ENCODE results near the gene ITPR3.

The ITPR3 gene

GRCh38 chr6:33620856-33621710 is at the start of gene ITPR3:
Gene ITPR3, plus strand, starts transcription at chr6:33621322. Its CDS starts 281 bp downstream, at chr6:33621603.
- peak in 1 of 56 donors; percentile 20 for DNase-seq

DNA sequence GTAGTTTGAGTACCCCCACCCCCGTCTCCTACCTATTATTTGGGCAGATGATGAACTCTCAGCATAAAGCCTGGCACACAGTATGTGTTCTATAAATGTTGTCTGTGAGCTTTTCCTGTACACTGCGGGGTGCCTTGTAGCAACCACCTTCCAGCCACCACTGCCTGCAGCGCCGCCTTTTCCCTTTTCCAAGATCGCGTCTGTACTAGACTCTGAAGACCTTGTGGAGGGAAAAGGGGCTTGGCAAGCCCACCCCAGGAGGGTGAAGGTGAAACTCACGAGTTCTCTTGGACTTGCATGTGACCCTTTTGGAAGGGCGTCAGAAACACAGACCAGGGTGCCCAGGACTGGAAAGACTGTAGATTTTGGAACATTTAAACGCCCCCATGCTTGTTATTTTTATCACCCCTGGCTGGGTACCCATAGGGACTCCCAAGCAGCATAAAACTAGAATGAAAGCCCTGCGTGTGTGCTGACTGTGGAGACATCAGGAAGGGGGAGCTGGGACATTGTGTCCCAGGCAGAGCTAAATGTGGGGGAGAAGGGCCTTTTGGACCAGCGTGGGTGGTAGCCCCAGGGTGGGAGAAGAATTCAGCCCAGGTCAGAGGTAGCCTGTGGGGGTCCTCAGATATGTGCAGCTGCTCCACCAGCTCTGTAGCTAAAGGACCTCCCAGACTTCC is 49.3 kb upstream of the ITPR3 start:
- peak in 12 of 56 donors; percentile 13 to 57 (median 44) for DNase-seq

DNA sequence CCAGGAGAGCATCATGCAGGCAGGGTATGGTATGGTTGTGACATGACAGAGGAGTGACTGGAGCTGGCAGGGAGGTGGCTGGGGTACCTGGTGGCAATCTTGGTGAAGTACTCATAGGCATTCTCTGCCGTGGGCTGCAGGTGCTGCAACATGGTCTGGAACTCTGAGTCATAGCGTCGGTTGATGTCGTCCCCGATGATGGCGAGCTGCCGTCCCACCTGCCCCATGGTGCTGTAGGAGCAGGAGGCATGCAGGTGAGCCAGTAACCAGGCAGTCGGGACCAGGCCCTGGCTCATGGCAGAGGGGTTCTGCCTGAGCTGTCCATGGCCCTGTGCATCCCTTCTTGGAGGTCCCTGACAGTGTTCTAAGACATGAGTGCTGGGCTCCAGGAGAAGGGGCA is 45.9 kb upstream of the ITPR3 start:
- DNase-seq = no peak

DNA sequence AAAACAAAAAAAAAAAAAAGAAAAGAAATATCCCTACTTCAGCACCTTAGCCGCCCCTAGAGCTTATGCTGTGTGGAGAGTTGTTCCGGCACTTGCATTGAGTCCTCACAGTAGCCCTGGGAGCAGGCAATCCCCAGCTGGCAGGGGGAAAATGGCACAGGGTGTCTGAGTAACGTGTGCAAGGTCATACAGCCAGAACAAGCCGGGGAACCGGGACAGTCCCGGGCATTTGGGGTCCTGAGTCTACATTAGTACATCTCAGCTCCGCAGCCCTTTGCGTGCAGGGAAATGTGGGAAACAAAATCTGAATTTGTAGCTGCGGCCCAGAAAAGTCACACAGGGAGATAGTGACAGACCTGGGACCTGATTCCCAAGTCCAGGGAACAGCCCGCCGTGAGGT is 44.5 kb upstream of the ITPR3 start:
- no peak for DNase-seq

GRCh38 chr6:33577106-33577535 is 44.0 kb upstream of the ITPR3 start:
- peak in 1 of 56 donors; percentile 20 for DNase-seq

GRCh38 chr6:33577718-33578117 is 43.4 kb upstream of the ITPR3 start:
- no peak for DNase-seq

GRCh38 chr6:33578164-33578563 is 43.0 kb upstream of the ITPR3 start:
- DNase-seq = no peak

DNA sequence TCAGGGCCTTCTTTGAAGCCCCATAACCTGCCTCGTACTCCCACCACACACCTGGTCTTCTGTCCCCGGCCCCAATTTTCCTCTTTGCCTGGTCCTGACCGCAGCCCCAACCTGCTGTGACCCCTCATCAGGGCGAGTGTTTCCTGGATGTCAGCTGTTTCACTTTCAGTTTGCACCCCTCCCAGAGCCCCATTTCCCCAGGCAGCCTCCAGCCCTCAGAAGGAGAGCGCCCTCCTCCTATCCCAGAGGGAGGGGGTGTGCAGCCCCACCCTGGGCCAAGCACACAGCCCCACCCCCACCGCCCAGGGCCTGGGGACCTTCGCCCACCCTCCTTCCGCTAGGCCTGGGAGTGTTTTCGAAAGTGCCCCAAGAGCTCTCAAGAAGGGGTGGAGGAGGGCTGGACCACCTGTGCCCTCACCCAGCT is 42.5 kb upstream of the ITPR3 start:
- DNase-seq = no peak

DNA sequence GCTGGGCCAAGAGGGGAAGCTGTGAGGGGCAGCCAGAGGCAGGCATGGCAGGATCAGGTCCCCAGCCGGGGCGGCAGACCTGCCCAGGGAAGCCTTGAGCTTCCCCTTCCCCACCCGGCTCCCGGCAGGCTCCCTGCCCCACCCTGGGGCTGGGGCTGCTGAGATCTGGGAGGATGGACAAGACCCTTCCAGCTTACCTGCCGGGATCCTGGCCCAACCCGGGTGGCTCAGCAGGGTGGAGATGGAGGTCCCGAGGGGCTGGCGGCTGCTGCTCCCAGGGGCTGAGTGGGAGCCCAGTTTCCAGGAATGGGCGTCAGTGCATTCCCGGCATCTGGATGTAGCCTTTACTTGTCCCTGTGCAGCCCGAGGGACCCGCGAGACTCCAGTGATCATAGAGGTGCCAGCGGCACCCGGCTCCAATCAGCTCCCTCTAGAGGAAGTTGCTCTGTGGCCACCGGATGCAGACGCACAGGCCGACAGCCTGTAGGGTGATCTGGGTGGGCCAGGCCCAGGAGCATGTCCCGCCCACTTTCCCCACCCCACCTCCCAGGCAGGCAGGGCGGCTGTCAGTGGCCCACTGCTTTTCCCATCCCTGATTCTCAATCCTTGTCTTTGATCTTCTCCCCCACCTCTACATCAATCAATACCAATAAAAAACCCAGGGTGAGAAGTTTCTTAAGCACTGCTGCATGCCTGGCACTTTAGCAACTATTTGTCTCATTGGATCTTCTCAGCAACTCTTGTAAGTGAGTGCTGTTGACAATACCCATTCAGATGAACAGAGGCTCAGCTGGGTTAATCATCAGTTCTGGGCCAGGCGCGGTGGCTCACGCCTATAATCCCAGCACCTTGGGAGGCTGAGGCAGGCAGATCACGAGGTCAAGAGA is 41.1 kb upstream of the ITPR3 start, which contains the start of gene BAK1:
Gene BAK1, minus strand, starts transcription at position 449 of the 887 bp plus-strand sequence. CDS start 2,672 bp downstream, outside the sequence.
- peak; percentile 46 to 96 (median 88) for DNase-seq

GRCh38 chr6:33581186-33581585 is 39.9 kb upstream of the ITPR3 start:
- no peak for DNase-seq

GRCh38 chr6:33583591-33584155 is 37.4 kb upstream of the ITPR3 start:
- no peak for DNase-seq

GRCh38 chr6:33584700-33585402 is 36.3 kb upstream of the ITPR3 start:
- no peak for DNase-seq

GRCh38 chr6:33585403-33586107 is 35.6 kb upstream of the ITPR3 start:
- DNase-seq = peak in 52 of 56 donors; percentile 18 to 88 (median 50)

DNA sequence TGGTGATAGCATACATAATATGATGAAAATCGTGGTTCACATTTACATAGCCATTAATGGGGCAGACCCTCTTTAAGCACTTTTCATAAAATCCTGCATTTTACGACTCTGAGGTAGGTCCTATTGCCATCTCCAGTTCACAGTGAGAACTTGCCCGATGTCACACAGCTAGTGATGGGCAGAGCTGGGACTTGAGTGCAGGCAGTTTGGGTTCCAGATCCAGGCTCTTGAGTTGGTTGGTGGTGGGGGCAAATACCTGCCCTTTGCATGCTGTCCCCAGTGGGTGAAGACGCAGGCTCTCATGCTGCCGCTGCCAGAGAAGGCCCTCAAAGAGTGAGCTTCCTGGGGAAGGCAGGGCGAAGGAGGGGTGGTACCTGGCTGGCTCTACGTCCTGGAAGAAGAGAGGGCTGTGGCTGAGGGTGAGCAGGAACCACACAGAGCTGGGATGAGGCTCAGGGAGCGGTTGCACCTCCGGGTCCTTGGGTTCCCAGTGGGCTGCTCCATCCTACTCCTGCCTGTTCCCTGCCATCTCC is 34.9 kb upstream of the ITPR3 start:
- DNase-seq = peak in 1 of 56 donors; percentile 27

- peak in 35 of 56 donors; percentile 12 to 86 (median 47) for DNase-seq
Observed at GRCh38 chr6:33587529-33587928, 33.6 kb upstream of the ITPR3 start.

DNA sequence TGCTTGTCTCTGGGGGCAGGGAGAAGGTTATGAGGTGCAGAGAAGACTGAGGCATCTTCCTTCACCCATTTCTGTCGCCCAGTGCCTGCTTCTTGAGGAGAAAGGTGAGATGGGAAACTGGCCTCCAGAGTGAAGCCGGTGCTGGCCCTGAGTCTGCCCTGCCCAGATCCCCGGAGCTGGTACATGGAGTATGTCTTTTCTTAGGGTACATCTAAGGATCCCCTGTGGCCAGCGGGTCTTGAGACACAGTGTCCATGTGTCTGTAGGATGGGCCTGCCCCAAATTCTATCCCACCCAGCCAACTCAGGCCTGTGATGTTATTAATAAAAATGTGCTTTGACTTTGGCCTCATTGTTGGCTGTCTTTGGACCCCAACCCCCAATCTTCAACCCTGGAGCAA is 32.2 kb upstream of the ITPR3 start:
- no peak for DNase-seq

GRCh38 chr6:33589392-33589730 is 31.8 kb upstream of the ITPR3 start:
- DNase-seq = no peak

DNA sequence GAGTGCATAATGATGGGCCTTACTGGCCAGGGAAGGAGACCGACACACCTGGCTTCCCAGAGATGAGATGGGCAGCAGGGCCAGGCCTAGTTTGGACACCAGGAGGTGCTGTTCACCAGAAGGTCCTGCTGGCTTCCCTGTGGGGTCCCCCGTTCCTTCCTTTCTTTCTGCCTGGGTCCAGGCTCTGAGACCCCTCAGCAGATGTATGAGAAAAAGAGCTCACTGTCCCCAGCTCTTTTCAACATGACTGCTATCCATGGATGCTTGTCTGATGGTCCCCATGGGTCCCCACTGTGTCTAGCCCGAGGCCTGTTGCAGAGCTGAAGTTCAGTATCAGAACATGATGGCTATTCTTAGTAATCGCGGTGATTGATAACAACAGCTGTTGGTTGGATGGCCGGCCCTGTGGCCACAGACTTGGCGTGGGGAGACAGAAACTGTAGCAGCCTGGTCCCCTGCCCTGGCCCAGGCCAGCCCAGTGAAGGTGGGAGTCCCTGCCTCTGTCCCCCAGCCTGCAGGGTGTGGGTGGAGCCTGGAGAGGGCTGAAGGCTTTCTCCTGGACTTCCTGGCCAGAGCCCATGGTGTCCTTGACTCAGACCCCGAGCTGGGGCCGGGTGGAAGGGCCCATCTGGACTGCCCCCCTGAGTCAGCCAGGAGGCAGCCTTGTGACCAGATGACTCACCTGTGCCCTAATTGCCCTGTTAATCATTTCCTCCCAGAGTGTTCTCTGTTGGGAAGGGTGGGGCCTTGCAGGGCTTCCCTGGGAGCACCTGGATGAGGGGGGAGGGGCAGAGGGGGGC is 31.2 kb upstream of the ITPR3 start:
- DNase-seq = peak in 21 of 56 donors; percentile 4 to 52 (median 15)
